H9 (cell line): ENCODE results near the gene ZNF488. TPM values are rescaled to one million over a fixed set of nuclear protein-coding genes. Genes with fewer than 3 reads are reported as not detected.

ENCODE experiments used
- DNase-seq: peaks from one replicate; pipeline ENCODE4 v3.0.0-alpha.2; 2017
- H2AFZ ChIP-seq: one replicate; pipeline ENCODE4 v1.6.1; 2013; ENCODE audit warnings: mild to moderate bottlenecking, low read length, control low read depth, moderate library complexity
- H2AK5ac ChIP-seq: 2 replicates; pipeline ENCODE4 v1.6.1; 2013; ENCODE audit warnings: low read length, control low read depth, mixed read lengths; ENCODE audit not compliant: insufficient read length
- H2BK120ac ChIP-seq: one replicate; pipeline ENCODE4 v1.6.1; 2013; ENCODE audit warnings: low read depth, mild to moderate bottlenecking, low read length, control low read depth, inconsistent platforms; ENCODE audit not compliant: poor library complexity, severe bottlenecking
- H2BK12ac ChIP-seq: 2 replicates; pipeline ENCODE4 v1.6.1; 2013; ENCODE audit warnings: low read length, control low read depth, mixed read lengths, low read depth; ENCODE audit not compliant: insufficient read length
- H2BK15ac ChIP-seq: 2 replicates; pipeline ENCODE4 v1.6.1; 2013; ENCODE audit warnings: low read depth, low read length, control low read depth
- H2BK20ac ChIP-seq: one replicate; pipeline ENCODE4 v1.6.1; 2013; ENCODE audit warnings: low read depth, mild to moderate bottlenecking, low read length, control low read depth, inconsistent platforms; ENCODE audit not compliant: poor library complexity, severe bottlenecking
- H2BK5ac ChIP-seq: 2 replicates; pipeline ENCODE4 v1.6.1; 2013; ENCODE audit warnings: low read length, control low read depth, mixed read lengths; ENCODE audit not compliant: insufficient read length
- H3K14ac ChIP-seq: 2 replicates; pipeline ENCODE4 v1.6.1; 2013; ENCODE audit warnings: low read length, control low read depth; ENCODE audit not compliant: insufficient read depth
- H3K18ac ChIP-seq: 2 replicates; pipeline ENCODE4 v1.6.1; 2013; ENCODE audit warnings: low read depth, mild to moderate bottlenecking, mixed read lengths, low read length, control low read depth; ENCODE audit not compliant: insufficient read length
- H3K23ac ChIP-seq: 2 replicates; pipeline ENCODE4 v1.6.1; 2013; ENCODE audit warnings: low read length, control low read depth, mixed read lengths, low read depth; ENCODE audit not compliant: insufficient read length
- H3K23me2 ChIP-seq: 2 replicates; pipeline ENCODE4 v1.6.1; 2013; ENCODE audit warnings: low read depth, mild to moderate bottlenecking, mixed read lengths, low read length, control low read depth; ENCODE audit not compliant: insufficient read length, poor library complexity, severe bottlenecking
- H3K27ac ChIP-seq: 2 replicates; pipeline ENCODE4 v1.5.1; 2013; ENCODE audit warnings: low read length, control low read depth, mixed read lengths, low read depth; ENCODE audit not compliant: insufficient read length
- H3K27me3 ChIP-seq: 2 replicates; pipeline ENCODE4 v1.6.1; 2013; ENCODE audit warnings: low read length, control low read depth, inconsistent platforms; ENCODE audit not compliant: insufficient read depth
- H3K4ac ChIP-seq: 2 replicates; pipeline ENCODE4 v1.6.1; 2013; ENCODE audit warnings: low read depth, mild to moderate bottlenecking, control low read depth, inconsistent platforms, low read length, moderate library complexity
- H3K4me1 ChIP-seq: 2 replicates; pipeline ENCODE4 v1.6.1; 2013; ENCODE audit warnings: low read length, control low read depth, inconsistent platforms; ENCODE audit not compliant: insufficient read depth
- H3K4me2 ChIP-seq: 2 replicates; pipeline ENCODE4 v1.6.1; 2013; ENCODE audit warnings: low read length, control low read depth, mixed read lengths; ENCODE audit not compliant: insufficient read length, insufficient read depth
- H3K56ac ChIP-seq: 2 replicates; pipeline ENCODE4 v1.6.1; 2013; ENCODE audit warnings: low read depth, mild to moderate bottlenecking, mixed read lengths, low read length, control low read depth; ENCODE audit not compliant: insufficient read length
- H3K79me1 ChIP-seq: 2 replicates; pipeline ENCODE4 v1.6.1; 2013; ENCODE audit warnings: low read depth, mild to moderate bottlenecking, moderate library complexity, low read length, control low read depth, inconsistent platforms; ENCODE audit not compliant: insufficient read depth, poor library complexity, severe bottlenecking
- H3K79me2 ChIP-seq: 2 replicates; pipeline ENCODE4 v1.6.1; 2013; ENCODE audit warnings: low read length, control low read depth, inconsistent platforms; ENCODE audit not compliant: insufficient read depth
- H3K9ac ChIP-seq: 2 replicates; pipeline ENCODE4 v1.6.1; 2013; ENCODE audit warnings: low read length, control low read depth, mixed read lengths; ENCODE audit not compliant: insufficient read length; ENCODE audit errors: extremely low read depth
- H3K9me3 ChIP-seq: one replicate; pipeline ENCODE4 v1.6.1; 2013; ENCODE audit warnings: low read depth, low read length, inconsistent platforms; ENCODE audit not compliant: control insufficient read depth
- H3T11ph ChIP-seq: one replicate; pipeline ENCODE4 v1.6.1; 2013; ENCODE audit warnings: mild to moderate bottlenecking, low read length, control low read depth, inconsistent platforms
- H4K20me1 ChIP-seq: one replicate; pipeline ENCODE4 v1.6.1; 2013; ENCODE audit not compliant: control insufficient read depth, insufficient read length, insufficient read depth
- H4K5ac ChIP-seq: 2 replicates; pipeline ENCODE4 v1.6.1; 2013; ENCODE audit warnings: low read depth, mild to moderate bottlenecking, mixed read lengths, low read length, control low read depth; ENCODE audit not compliant: insufficient read length
- H4K8ac ChIP-seq: replicated peaks from 2 replicates; pipeline ENCODE4 v1.6.1; 2013; ENCODE audit warnings: low read length, control low read depth, mixed read lengths, low read depth; ENCODE audit not compliant: insufficient read length
- H4K91ac ChIP-seq: 2 replicates; pipeline ENCODE4 v1.6.1; 2013; ENCODE audit warnings: low read depth, mild to moderate bottlenecking, moderate library complexity, mixed read lengths, low read length, control low read depth; ENCODE audit not compliant: insufficient read length
- H3K27ac Mint-ChIP-seq, 3 experiments: 2 replicates in 2 of 3; 3 replicates in 1 of 3; pipeline ENCODE4 v1.8.0; 2020 to 2021; ENCODE audit warnings: mixed read lengths in 3 of 3, mild to moderate bottlenecking in 1 of 3, moderate library complexity in 1 of 3
- H3K27me3 Mint-ChIP-seq: 2 replicates; pipeline ENCODE4 v1.8.0; 2021; ENCODE audit warnings: low read depth, mild to moderate bottlenecking, moderate library complexity, mixed read lengths
- H3K36me3 Mint-ChIP-seq, 3 experiments: 2 replicates in 2 of 3; 3 replicates in 1 of 3; pipeline ENCODE4 v1.8.0; 2020 to 2021; ENCODE audit warnings: low read depth in 3 of 3, mixed read lengths in 3 of 3; ENCODE audit not compliant: insufficient read depth in 1 of 3
- H3K4me1 Mint-ChIP-seq, 2 experiments: 2 replicates each; pipeline ENCODE4 v1.8.0; 2020; ENCODE audit warnings: mixed read lengths in 2 of 2
- H3K4me3 Mint-ChIP-seq, 2 experiments: 2 replicates in 1 of 2; 3 replicates in 1 of 2; pipeline ENCODE4 v1.8.0; 2020 to 2021; ENCODE audit warnings: mild to moderate bottlenecking in 2 of 2, mixed read lengths in 2 of 2, moderate library complexity in 1 of 2
- H3K9me3 Mint-ChIP-seq, 2 experiments: 2 replicates in 1 of 2; 3 replicates in 1 of 2; pipeline ENCODE4 v1.8.0; 2020; ENCODE audit warnings: mild to moderate bottlenecking in 2 of 2, mixed read lengths in 2 of 2, moderate library complexity in 1 of 2
- CTCF ChIP-seq: fragments of 200-600 bp; sonication (generic); conservative IDR thresholded peaks from 3 replicates; pipeline ENCODE4 v1.8.0; 2021; ENCODE audit warnings: antibody characterized with exemption, mild to moderate bottlenecking
- WGBS: extraction: QIAGEN DNeasy Blood & Tissue Kit; methylation state at CpG from one replicate; pipeline ENCODE4 v1.1.7; 2013; ENCODE audit warnings: missing lambda C conversion rate, low lambda C conversion rate, mixed read lengths; ENCODE audit not compliant: insufficient read length; ENCODE audit errors: extremely low coverage; 5-methylcytosine and 5-hydroxymethylcytosine counted together
- total RNA-seq: library from RNA; stranded (reverse); gene quantifications from 2 replicates; pipeline ENCODE4 v1.2.1, GENCODE V29; 2021

Gene ZNF488
- total RNA-seq, 1 experiment from 2014 or later: 2.9 TPM

GRCh38 chr10:47332371-47332770, 51.7 kb downstream of the ZNF488 start:
- H2BK12ac ChIP-seq: no peak overlapping the region
- no peak overlapping the region for H2BK120ac ChIP-seq
- H3K79me1 ChIP-seq: no peaks in the 10 kb centered on the region
- no peaks in the 10 kb centered on the region for H3K4me1 ChIP-seq
- H2AK5ac ChIP-seq: no peak overlapping the region
- H3K27me3 Mint-ChIP-seq: no peaks in the 10 kb centered on the region
- H2BK20ac ChIP-seq: no peak overlapping the region
- H3K56ac ChIP-seq: no peak overlapping the region
- no peaks in the 10 kb centered on the region for H3K23me2 ChIP-seq
- DNase-seq: no peak
- no peaks in the 10 kb centered on the region for H3K79me2 ChIP-seq
- H3K9me3 Mint-ChIP-seq: peaks cover 0 to 2% of the 10 kb centered on the region in 2 experiments; a peak in 2 of 5 replicates
- H3K23ac ChIP-seq: no peak overlapping the region
- no peak overlapping the region for H4K8ac ChIP-seq
- H3K4me2 ChIP-seq: no peak overlapping the region
- H2BK5ac ChIP-seq: no peak overlapping the region
- no peak overlapping the region; the same call in 1 of the 2 replicates for H3K14ac ChIP-seq
- H3K27ac ChIP-seq: no peak overlapping the region
- no peaks in the 10 kb centered on the region for H3K27me3 ChIP-seq
- H3K27ac Mint-ChIP-seq: no peak overlapping the region
- H4K20me1 ChIP-seq: no peaks in the 10 kb centered on the region
- no peak overlapping the region for H3K9ac ChIP-seq
- no peak overlapping the region for H3K18ac ChIP-seq
- H4K5ac ChIP-seq: no peak overlapping the region
- H2AFZ ChIP-seq: no peak overlapping the region
- H3K36me3 Mint-ChIP-seq: no peaks in the 10 kb centered on the region
- no peak for TF ChIP-seq CTCF
- H3K9me3 ChIP-seq: no peaks in the 10 kb centered on the region
- no peak overlapping the region for H3K4me3 Mint-ChIP-seq
- WGBS: no CpG with 5 or more reads among the region's 3 CpGs
- H4K91ac ChIP-seq: no peak overlapping the region
- H3T11ph ChIP-seq: no peak overlapping the region
- H3K4ac ChIP-seq: no peak overlapping the region
- no peak overlapping the region for H2BK15ac ChIP-seq
- peaks cover 2 to 3% of the 10 kb centered on the region in 2 experiments; a peak in 1 of 4 replicates for H3K4me1 Mint-ChIP-seq
